Karpas-422 (cell line): ENCODE data around the gene INO80C. TPM values are rescaled to one million over a fixed set of nuclear protein-coding genes. Genes with fewer than 3 reads are reported as not detected.

Experiments used
- DNase-seq: peaks from one replicate; pipeline ENCODE4 v3.0.0-alpha.2; 2015
- H2AFZ ChIP-seq: fragments of 200-600 bp; sonication (generic); 2 replicates; pipeline ENCODE4 v1.6.1; 2014; ENCODE audit warnings: antibody characterized with exemption, low read length, mixed read lengths
- H3K27ac ChIP-seq: fragments of 200-600 bp; sonication (generic); 2 replicates; pipeline ENCODE4 v1.5.1; 2014; ENCODE audit warnings: mild to moderate bottlenecking, low read length, moderate library complexity
- H3K27me3 ChIP-seq: fragments of 200-600 bp; sonication (generic); 2 replicates; pipeline ENCODE4 v1.6.1; 2014; ENCODE audit warnings: low read length, mixed read lengths
- H3K36me3 ChIP-seq: fragments of 200-600 bp; sonication (generic); 2 replicates; pipeline ENCODE4 v1.6.1; 2014; ENCODE audit warnings: low read length, mixed read lengths; ENCODE audit not compliant: insufficient read depth
- H3K4me1 ChIP-seq: fragments of 200-600 bp; sonication (generic); 2 replicates; pipeline ENCODE4 v1.6.1; 2014; ENCODE audit warnings: mild to moderate bottlenecking, low read length, mixed read lengths
- H3K4me2 ChIP-seq: fragments of 200-600 bp; sonication (generic); 2 replicates; pipeline ENCODE4 v1.6.1; 2014; ENCODE audit warnings: low read length, low read depth, mild to moderate bottlenecking; ENCODE audit not compliant: poor library complexity, severe bottlenecking
- H3K4me3 ChIP-seq: fragments of 200-600 bp; sonication (generic); 2 replicates; pipeline ENCODE4 v1.5.1; 2014; ENCODE audit warnings: mild to moderate bottlenecking, antibody characterized with exemption, low read length, mixed read lengths
- H3K79me2 ChIP-seq: fragments of 200-600 bp; sonication (generic); 2 replicates; pipeline ENCODE4 v1.6.1; 2014; ENCODE audit warnings: mild to moderate bottlenecking, low read length, mixed read lengths
- H3K9ac ChIP-seq: fragments of 200-600 bp; sonication (generic); 2 replicates; pipeline ENCODE4 v1.6.0; 2014; ENCODE audit warnings: low read length
- H3K9me2 ChIP-seq: fragments of 200-600 bp; sonication (generic), shearing (Covaris generic); replicated peaks from 2 replicates; pipeline ENCODE4 v1.6.0; 2014; ENCODE audit warnings: mild to moderate bottlenecking, low read length, moderate library complexity; ENCODE audit not compliant: insufficient read depth
- H3K9me3 ChIP-seq: fragments of 300-700, 200-600 bp; sonication (generic); 2 replicates; pipeline ENCODE4 v1.6.1; 2014; ENCODE audit warnings: low read length, mixed read lengths
- H4K20me1 ChIP-seq: fragments of 200-600 bp; sonication (generic); 2 replicates; pipeline ENCODE4 v1.6.1; 2014; ENCODE audit warnings: mild to moderate bottlenecking, antibody characterized with exemption, low read length, low read depth; ENCODE audit not compliant: insufficient read depth
- total RNA-seq: library from RNA; depleted of rRNA; stranded (reverse); fragments of >200 nt; shearing (Covaris generic); gene quantifications from 2 replicates; pipeline ENCODE4 v1.2.3, GENCODE V29; 2014; ENCODE audit warnings: low replicate concordance

Gene INO80C
- total RNA-seq, 1 experiment from 2014 or later: 108 TPM

DNA sequence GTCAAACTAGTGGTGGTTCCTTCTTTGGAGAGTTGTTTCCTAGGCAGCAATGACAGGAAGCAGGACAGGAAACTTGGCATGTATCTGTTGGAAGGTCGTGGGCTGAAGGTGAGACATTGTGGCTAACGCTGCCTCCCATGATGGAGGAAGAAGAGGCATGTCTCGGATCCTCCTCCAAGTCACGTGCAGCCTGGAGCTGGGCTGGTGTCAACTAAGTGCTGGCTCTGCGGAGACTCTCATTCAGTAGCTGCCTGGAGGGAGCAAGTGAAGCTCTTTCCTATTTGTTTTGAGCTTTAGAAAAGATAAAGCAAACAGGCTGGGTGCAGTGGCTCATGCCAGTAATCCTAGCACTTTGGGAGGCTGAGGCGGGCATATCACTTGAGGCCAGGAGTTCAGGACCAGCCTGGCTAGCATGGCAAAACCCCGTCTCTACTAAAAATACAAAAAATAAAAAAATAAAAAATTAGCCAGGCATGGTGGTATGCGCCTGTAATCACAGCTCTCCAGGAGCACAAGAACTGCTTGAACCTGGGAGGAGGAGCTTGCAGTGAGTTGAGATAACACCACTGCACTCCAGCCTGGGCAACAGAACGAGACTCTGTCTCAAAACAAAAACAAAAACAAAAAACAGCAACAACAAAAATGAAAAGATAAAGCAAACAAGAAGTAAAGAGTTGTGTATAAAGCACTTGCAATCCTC, 28.2 kb upstream of the INO80C start:
- Histone ChIP-seq H3K27ac (no peak overlapping the region), H3K9ac (peak overlapping the region; percentile 10; the same call in 1 of the 2 replicates), H2AFZ (peak overlapping the region; percentile 21; the same call in 1 of the 2 replicates), H3K9me2 (no peaks in the 10 kb centered on the region), H3K79me2 (no peaks in the 10 kb centered on the region), H3K9me3 (no peaks in the 10 kb centered on the region), H4K20me1 (no peaks in the 10 kb centered on the region), H3K36me3 (no peaks in the 10 kb centered on the region), H3K27me3 (no peaks in the 10 kb centered on the region), H3K4me1 (peaks cover 28% of the 10 kb centered on the region), H3K4me3 (no peak overlapping the region), H3K4me2 (peak overlapping the region; percentile 40)
- no peak for DNase-seq

DNA sequence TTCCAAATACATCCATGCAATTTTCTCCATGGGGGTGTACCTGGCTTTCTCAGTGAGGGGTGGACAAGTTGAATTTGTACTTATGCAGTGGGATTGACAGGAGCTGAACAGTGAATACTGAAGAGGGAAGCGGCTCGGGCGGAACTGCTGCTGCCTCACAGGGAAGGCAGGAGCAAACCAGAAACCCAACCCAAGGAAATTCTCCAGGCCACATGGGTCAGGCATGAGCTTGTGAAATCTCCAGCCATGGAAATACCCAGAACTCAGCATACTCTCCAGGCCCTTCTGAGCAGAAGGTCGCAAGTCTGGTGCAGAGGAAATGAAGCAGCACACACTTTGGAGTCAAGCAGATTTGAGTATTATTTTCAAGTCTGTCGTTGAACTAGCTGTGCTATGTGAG, 26.5 kb upstream of the INO80C start:
- Histone ChIP-seq H3K9ac (no peak overlapping the region), H3K36me3 (no peaks in the 10 kb centered on the region), H3K27ac (no peak overlapping the region), H3K4me1 (peaks cover 28% of the 10 kb centered on the region), H3K9me3 (no peaks in the 10 kb centered on the region), H3K79me2 (no peaks in the 10 kb centered on the region), H3K4me3 (no peak overlapping the region), H3K4me2 (no peak overlapping the region), H4K20me1 (no peaks in the 10 kb centered on the region), H3K27me3 (no peaks in the 10 kb centered on the region), H2AFZ (no peak overlapping the region), H3K9me2 (no peaks in the 10 kb centered on the region)
- DNase-seq: no peak

DNA sequence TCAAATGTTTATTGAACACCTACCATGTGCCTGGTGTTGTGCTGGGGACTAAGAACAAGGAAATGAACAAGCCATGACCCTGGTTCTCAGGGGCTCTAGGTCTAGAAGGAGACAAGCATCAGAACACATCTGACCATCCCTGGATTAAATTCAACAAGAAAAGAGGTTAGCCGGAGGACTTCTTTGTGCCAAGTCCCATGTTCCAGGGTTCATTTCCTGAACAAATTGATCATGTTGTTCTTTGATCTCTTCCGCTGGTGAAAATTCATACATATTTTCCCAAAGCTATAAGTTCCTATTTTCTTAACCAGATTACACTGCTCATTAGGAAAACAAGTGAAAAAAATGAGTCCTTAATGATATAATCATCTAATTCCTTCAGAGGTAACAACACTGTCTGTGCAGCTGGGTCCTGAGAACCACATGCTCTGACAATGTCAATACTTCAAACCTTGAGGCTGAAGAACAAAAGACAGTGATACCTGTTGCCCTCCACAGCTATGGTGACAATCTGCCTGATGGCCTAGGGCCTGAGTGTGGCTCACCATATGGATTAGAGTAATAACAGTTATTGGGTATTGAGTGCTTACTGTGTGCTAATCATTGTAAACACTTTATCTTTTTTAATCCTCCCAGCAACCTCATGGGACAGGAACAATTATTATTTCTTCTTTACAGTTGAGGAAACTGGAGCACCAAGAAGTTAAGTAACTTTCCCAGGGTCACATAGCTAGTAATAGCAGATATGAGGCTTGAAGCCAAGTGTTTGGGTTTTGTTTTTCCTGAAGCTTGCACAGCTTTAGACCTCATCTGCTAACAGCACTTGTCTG, 24.6 kb upstream of the INO80C start:
- Histone ChIP-seq H3K9ac (no peak overlapping the region), H3K4me3 (no peak overlapping the region), H3K79me2 (no peaks in the 10 kb centered on the region), H3K4me2 (no peak overlapping the region), H3K27ac (no peak overlapping the region), H2AFZ (no peak overlapping the region), H3K36me3 (no peaks in the 10 kb centered on the region), H4K20me1 (no peaks in the 10 kb centered on the region), H3K9me2 (no peaks in the 10 kb centered on the region), H3K4me1 (peaks cover 28% of the 10 kb centered on the region), H3K27me3 (no peaks in the 10 kb centered on the region), H3K9me3 (no peaks in the 10 kb centered on the region)
- no peak for DNase-seq

DNA sequence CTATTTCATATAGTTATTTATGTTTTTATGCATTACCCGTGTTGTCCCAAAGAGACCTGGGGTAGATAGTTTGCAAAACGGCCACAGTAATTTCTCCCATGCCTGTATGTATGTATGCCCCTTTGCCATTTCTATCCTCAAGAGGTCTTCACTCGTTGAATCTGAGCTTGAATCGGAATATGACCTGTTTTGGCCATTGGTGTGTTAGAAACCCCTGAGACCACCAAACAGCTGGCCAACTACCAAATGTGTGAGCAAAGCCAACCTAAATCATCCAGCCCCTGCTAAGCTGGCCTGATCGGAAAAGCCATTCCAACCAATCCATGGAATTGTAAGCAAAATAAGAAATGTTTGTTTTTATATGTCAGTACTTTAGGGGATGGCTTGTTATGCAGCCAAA, 23.4 kb upstream of the INO80C start:
- Histone ChIP-seq H4K20me1 (no peaks in the 10 kb centered on the region), H3K9me3 (no peaks in the 10 kb centered on the region), H3K4me2 (no peak overlapping the region), H3K4me3 (no peak overlapping the region), H3K27ac (no peak overlapping the region), H3K27me3 (no peaks in the 10 kb centered on the region), H3K9ac (no peak overlapping the region), H2AFZ (no peak overlapping the region), H3K36me3 (no peaks in the 10 kb centered on the region), H3K4me1 (peaks cover 16% of the 10 kb centered on the region), H3K9me2 (no peaks in the 10 kb centered on the region), H3K79me2 (no peaks in the 10 kb centered on the region)
- DNase-seq: no peak

DNA sequence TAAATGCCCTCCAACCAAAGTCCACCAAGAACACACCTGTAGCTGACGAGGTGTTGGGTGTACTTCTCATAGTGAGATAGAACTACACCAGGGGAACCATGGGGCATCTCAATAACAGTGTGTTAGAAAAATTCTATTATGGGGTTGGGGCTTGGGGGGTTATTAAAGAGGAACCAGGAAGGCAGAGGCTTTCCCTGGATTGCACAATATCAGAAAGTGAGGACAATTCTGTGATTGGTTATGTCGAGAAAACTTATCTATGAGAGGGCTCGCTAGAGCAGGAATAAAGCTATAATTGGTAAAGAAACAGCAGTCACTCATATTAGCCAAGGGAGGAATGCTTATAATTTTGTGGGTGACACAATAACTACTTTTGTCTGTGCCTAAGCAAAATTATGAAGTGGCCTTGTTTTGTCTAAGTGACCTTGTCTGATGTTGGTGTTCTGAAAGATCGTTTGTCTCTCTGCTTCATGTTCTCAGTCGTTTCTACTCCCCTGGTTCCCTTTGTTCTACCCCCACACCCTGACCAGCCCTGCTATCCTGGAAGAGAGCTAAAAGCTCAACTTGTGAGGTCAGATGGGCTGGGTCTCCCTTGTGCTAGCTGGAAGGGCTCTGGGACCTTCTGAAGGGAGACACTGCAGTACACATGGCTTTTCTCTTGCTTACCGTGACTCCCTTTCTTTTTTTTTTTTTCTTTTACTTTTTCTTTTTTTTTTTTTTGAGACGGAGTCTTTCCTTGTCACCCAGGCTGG, 21.6 kb upstream of the INO80C start:
- H3K4me3 ChIP-seq: no peak overlapping the region
- no peaks in the 10 kb centered on the region for H3K9me2 ChIP-seq
- DNase-seq: no peak
- no peak overlapping the region for H3K4me2 ChIP-seq
- H3K9ac ChIP-seq: no peak overlapping the region
- H2AFZ ChIP-seq: no peak overlapping the region
- no peaks in the 10 kb centered on the region for H3K36me3 ChIP-seq
- H3K79me2 ChIP-seq: no peaks in the 10 kb centered on the region
- H3K27me3 ChIP-seq: no peaks in the 10 kb centered on the region
- no peaks in the 10 kb centered on the region for H3K9me3 ChIP-seq
- peaks cover 21% of the 10 kb centered on the region for H3K4me1 ChIP-seq
- no peak overlapping the region for H3K27ac ChIP-seq
- no peaks in the 10 kb centered on the region for H4K20me1 ChIP-seq

DNA sequence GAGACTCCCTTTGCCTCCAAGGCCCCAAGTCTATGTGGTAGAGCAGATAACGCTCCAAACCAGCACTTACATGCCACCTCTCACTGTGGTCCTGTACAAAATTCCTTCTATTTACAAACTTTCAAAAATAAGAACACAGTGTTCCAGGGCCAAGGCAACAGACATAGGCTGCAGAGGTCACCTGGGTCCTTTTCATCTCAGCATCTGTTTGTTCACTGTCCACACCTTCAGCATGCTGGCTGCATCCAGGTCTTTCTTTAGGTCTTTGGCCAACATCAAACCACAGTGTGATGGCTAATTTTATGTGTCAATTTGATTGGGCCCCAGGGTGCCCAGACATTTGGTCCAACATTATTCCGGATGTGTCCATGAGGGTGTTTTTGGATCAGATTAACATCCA, 20.0 kb upstream of the INO80C start:
- H3K9ac ChIP-seq: no peak overlapping the region
- no peaks in the 10 kb centered on the region for H3K27me3 ChIP-seq
- peaks cover 13% of the 10 kb centered on the region for H3K4me1 ChIP-seq
- H3K9me2 ChIP-seq: no peaks in the 10 kb centered on the region
- H3K4me2 ChIP-seq: no peak overlapping the region
- no peaks in the 10 kb centered on the region for H4K20me1 ChIP-seq
- no peak for DNase-seq
- no peak overlapping the region for H3K27ac ChIP-seq
- no peak overlapping the region for H2AFZ ChIP-seq
- H3K9me3 ChIP-seq: no peaks in the 10 kb centered on the region
- H3K4me3 ChIP-seq: no peak overlapping the region
- no peaks in the 10 kb centered on the region for H3K79me2 ChIP-seq
- H3K36me3 ChIP-seq: no peaks in the 10 kb centered on the region

DNA sequence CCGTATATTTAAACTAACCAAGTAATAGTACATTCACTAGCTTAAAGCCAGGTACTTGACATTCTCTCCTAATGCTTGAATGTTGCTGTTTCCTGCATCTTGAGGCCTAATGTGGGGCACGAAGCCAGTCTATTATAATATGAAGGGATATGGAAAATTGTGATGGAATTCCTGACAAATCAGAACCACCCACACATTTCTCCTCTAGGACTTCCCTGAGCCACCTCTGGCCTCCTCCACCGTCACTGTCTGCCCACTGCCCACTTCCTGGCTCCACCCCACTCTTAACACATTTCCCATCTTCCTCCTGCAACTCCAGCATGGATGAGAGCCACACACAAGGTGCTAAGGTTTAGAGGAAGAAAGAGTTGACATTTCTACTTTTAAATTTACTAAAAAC, 19.0 kb upstream of the INO80C start:
- Histone ChIP-seq H2AFZ (0 out of 2 replicates have a peak overlapping the region, but pooled peaks have one; percentile 25), H3K9me2 (no peaks in the 10 kb centered on the region), H3K4me1 (peaks cover 20% of the 10 kb centered on the region), H3K4me2 (no peak overlapping the region), H3K9me3 (no peaks in the 10 kb centered on the region), H3K36me3 (no peaks in the 10 kb centered on the region), H3K9ac (no peak overlapping the region), H3K4me3 (no peak overlapping the region), H3K79me2 (no peaks in the 10 kb centered on the region), H4K20me1 (no peaks in the 10 kb centered on the region), H3K27me3 (no peaks in the 10 kb centered on the region), H3K27ac (no peak overlapping the region)
- no peak for DNase-seq

- H2AFZ ChIP-seq: peak overlapping the region; percentile 62; the same call in 1 of the 2 replicates
These were observed 18.6 kb upstream of the INO80C start for GRCh38 chr18:35516351-35516750.

More at GRCh38 chr18:35516351-35516750, 18.6 kb upstream of the INO80C start:
- no peaks in the 10 kb centered on the region for H3K36me3 ChIP-seq
- peaks cover 24% of the 10 kb centered on the region for H3K4me1 ChIP-seq
- H3K27me3 ChIP-seq: no peaks in the 10 kb centered on the region
- H3K27ac ChIP-seq: no peak overlapping the region
- no peak overlapping the region for H3K9ac ChIP-seq
- no peak for DNase-seq
- no peaks in the 10 kb centered on the region for H4K20me1 ChIP-seq
- H3K9me2 ChIP-seq: no peaks in the 10 kb centered on the region
- no peak overlapping the region for H3K4me2 ChIP-seq
- H3K4me3 ChIP-seq: no peak overlapping the region
- no peaks in the 10 kb centered on the region for H3K79me2 ChIP-seq
- no peaks in the 10 kb centered on the region for H3K9me3 ChIP-seq
